GM19043 (cell line): ENCODE results near the gene DYRK4.
"Not testable (repeated sequence)": the region's sequence is repeated elsewhere in the genome, so short reads cannot be mapped to it uniquely, and the experiment has no call there.

Experiments
- ATAC-seq: cut with Tn5 transposase; IDR thresholded peaks from one replicate; pipeline ENCODE4 v1.9.1; 2021; ENCODE audit warnings: low read depth; ENCODE audit not compliant: unreplicated experiment

DYRK4 gene, protein sequence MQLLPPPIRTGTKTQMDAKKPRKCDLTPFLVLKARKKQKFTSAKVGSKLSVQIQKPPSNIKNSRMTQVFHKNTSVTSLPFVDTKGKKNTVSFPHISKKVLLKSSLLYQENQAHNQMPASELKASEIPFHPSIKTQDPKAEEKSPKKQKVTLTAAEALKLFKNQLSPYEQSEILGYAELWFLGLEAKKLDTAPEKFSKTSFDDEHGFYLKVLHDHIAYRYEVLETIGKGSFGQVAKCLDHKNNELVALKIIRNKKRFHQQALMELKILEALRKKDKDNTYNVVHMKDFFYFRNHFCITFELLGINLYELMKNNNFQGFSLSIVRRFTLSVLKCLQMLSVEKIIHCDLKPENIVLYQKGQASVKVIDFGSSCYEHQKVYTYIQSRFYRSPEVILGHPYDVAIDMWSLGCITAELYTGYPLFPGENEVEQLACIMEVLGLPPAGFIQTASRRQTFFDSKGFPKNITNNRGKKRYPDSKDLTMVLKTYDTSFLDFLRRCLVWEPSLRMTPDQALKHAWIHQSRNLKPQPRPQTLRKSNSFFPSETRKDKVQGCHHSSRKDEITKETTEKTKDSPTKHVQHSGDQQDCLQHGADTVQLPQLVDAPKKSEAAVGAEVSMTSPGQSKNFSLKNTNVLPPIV

DNA sequence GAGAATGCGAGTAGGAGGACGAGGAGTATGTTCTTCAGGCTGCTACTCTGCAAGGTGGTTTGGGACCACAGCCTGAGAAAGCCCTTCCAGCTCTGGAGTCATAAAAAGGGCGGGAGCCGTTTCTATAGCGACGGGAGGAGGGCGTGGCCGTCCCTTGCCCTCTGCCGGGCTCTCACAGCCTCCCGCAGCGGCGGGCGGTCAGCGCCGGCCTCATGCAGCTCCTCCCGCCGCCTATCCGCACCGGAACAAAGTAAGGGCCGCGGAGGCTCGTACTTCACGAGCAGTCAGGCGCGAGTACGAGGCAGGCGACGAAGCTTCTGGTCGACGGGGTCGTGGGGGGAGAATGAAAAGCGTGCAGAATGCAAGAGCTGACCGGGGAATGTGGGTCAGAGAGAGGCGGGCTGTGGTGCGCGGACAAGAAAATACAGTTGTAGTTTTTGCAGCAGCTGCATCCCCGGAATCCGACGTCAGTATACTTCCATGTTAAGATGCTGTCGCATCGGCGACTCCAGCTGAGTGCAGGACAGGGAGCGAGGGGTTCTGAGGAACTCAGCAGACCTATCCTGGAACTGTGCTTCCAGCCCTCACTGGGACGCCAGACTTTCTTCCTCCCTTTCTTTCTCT, at the start of gene DYRK4:
Gene DYRK4 (plus strand): TSS at position 175 of the 624 bp plus-strand sequence. CDS start 38 bp downstream, at position 213.
- ATAC-seq = no peak

DNA sequence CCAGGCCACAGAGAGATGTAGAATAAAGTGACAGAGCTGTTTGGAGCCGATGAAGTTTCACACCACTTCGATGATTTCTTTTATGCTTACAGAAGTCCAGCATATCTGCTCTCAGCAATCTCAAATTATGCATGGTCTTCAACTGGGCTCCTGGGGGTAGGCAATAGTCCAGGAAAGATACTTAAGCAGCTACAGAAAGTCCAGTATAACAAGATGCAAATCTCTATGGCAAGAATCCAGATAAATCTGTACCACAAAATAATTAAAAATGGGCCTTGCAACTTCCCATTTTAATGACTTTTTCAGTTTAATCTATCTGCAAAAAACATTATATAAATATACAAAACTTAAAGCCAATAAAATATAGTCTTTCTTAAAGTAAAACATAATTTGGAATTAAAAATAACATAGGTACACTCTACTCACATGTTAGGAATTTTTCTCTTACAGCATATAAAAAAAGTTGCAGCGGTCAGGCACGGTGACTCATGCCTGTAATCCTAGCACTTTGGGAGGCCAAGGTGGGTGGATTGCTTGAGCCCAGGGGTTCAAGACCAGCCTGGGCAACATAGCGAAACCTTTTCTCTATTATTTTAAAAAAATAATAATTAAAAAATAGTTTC, 43.8 kb upstream of the DYRK4 start:
- ATAC-seq = no peak

DNA sequence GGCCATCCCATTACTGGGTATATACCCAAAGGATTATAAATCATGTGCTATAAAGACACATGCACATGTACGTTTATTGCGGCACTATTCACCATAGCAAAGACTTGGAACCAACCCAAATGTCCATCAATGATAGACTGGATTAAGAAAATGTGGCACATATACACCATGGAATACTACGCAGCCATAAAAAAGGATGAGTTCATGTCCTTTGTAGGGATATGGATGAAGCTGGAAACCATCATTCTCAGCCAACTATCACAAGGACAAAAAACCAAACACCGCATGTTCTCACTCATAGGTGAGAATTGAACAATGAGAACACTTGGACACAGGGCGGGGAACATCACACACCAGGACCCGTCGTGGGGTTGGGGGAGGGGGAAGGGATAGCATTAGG, 38.6 kb upstream of the DYRK4 start:
- not testable (repeated sequence) for ATAC-seq

DNA sequence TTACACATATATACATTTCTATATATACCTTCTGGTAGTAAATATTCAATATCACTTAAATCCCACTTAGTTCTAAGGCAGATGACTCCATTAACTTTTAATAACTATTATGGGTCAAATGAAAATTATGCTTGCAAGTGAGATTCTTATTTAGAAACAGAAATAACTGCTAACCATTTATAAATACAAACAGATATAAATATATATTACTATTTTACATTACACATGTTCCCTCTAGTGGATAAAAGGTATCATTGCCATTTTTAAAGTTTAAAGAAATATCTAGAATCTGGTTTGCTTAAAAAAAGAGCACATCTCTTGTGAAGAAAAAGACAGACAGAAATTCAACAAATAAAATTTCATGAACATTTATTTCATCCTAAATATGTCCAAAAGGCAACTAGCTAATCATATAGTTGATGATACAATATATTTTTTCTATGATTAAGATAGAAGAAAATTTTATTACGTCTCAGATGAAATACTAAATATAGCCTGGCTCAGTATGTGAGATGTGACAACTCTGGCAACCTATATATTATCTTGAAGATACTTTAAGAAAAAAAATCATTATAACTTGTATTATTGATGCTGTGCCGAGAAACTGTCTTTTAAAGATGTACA, 35.0 kb upstream of the DYRK4 start:
- no peak for ATAC-seq

DNA sequence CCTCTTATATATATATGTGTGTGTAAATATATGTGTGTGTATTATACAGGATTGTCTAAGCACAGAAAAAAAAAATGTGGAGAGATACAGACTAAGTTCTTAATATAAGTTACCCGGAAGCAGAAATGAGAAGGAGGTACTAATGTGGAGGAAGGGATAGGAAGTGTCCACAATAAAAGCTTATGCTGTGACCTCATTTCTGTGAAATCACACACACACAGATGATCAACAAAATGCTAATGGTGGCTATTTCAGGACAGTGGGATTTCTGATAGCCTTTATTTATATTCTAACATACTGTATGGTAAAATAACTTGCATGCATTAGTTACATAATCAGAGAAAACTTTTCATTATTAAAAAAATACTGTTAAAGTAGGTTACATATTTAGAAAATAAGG, 31.8 kb upstream of the DYRK4 start:
- no peak for ATAC-seq

DNA sequence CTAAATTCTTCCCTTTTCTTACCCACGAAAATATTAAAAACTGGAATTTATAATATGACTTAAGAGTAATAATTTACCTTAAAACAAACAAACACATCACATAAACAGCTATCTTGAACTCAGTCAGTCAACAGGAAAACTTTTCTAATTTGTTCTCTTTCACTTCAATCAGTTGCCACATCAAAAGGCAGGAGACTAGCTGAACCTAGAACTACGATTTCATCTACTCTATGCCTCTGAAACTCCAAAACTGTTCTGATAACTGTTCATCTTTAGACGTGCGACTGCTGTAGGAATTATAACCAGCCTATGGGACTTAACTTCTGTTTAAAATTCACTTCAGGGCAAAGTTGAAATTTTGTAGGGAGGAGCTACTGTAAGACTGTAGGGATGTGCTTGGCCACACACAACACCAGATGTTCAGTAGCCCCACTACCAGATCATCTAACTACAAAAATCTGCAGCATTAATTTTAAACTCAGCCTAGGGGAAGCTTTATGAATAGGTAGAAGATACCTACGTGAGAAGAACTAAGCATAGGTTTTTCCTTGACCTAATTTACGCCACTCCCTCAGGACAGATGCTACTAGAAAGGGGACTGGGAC, 30.9 kb upstream of the DYRK4 start:
- no peak for ATAC-seq

DNA sequence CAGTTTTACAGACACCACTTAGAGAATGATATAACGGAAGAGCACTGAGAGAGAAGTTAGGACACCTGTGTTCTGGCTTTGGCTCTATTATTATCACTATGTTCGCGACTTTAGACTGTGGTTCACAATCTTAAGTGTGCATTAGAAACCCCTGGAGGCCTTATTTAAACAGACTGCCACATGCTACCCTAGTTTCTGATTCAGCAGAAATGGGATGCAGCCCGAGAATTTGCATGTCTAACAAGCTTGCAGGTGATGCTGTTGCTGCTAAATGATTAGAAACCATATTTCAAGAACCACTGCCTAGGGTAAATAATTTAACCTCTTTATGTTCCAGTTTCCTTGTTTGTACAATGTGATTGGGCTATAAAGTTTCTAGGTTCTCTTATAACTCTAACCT, 26.9 kb upstream of the DYRK4 start:
- ATAC-seq = no peak

DNA sequence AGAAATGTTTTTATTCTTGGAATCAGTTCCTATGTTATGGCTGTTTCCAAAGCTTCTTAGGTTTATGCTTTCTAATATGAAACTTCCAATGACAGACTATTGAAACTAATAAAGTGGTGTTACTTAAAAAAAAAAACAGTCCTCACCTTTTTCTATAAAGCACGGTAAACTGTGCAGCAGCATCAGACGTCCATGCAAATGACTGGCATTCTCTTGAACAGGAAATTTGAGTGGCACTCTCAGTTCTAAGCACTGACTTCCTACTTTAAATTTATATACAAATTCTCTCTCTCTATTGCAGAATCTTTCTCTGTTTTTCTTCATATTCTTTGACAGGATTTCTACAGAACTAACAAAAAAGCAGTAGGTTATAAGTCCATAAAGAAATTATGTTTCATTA, 26.1 kb upstream of the DYRK4 start:
- no peak for ATAC-seq

DNA sequence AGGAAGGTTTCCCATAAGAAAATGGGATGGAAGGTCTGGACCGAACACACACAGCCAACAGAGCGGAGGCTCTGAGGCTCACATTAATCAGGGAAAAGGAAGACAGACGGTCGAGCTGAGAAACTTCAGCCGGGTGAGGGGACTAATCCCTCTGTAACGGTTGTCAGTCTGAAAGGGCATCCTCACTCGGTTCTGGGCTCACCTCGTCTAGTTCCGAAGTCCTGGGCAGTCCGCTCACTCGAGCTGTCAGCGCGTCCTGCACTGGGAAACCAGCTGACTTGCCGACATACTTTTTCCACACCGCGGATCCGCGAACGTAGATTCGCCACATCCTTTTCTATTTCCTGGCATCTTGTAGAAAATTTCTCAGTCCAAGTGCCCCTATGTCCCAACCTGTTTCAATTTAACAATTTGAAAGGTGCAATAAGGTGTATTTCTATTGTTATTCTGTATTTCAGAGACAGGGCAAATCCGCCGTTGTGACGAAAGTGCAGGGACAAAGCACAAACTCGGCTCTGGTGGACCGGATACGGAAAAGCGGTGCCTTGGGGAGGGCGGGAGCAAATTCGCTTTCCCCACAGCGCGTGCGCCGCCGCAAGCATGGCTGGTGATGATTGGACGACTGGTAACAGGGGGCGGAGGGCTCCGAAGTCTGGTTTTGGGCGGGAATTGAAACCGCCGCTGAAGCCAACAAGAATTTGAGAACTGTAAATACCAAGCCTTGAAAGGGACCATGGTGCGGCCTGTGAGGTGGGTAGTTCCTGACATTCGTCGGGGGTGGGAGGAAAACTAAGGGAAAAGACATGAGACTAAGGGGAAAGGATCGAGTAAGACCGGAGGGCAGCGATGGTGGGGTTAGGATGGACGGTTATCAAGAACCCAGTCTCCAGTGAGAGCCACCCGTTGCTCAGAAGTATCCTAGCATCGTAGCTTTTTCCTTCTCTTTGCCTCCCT, 23.5 kb upstream of the DYRK4 start, which contains the start of gene RAD51AP1:
Gene RAD51AP1 (plus strand): TSS at position 684 of the 954 bp plus-strand sequence. CDS start 50 bp downstream, at position 734.
- peak; percentile 81 for ATAC-seq

DNA sequence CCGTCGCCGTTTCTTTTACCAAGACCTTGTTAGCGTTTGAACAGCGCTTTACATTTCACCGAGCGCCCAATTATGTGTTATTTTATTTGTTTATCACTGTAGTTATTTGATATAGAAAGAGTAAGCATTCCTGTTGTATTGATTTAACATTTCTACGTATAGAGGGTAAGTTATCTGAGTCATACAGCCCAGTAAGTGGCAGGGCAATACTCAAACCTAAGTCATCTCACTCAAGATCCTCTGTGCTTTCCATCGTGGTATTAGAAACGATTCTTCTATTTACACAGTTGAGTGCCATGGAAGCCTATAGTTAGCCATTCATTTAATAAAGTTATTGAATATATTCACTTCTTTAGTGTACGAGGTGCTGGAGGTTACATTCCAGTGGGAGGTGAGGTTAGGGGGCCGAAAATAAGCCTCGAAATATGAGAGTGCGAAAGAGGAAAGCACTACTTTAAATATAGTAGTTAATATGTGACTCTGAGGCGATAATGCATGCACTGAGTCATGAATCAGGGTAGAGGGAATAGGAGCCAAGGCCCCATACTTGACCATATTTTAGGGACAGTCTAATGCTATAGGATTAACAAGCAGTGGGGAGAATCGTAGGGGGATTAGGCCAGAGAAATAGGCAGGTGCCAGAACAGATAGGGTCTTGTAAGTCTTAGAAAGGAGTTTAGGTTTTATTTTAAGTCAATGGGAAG, 22.7 kb upstream of the DYRK4 start:
- ATAC-seq = no peak

DNA sequence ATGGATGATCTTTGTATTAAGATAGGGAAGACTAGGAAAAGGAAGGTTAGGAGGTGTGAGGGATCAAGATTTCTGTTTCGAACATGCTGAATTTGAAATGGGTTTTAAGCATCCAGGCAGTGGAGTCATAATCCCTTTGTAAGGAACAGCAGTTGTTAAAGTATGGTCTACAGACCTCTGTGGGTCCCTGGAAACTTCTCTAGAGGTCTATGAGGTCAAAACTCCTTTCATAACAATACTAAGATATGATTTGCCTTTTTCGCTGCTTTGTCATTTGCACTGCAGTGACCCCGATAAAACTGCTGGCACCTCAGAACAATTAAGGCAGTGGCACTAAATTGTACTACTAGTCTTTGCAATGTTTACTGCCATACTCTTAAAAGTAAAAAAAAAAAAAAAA, 21.8 kb upstream of the DYRK4 start:
- ATAC-seq = no peak

DNA sequence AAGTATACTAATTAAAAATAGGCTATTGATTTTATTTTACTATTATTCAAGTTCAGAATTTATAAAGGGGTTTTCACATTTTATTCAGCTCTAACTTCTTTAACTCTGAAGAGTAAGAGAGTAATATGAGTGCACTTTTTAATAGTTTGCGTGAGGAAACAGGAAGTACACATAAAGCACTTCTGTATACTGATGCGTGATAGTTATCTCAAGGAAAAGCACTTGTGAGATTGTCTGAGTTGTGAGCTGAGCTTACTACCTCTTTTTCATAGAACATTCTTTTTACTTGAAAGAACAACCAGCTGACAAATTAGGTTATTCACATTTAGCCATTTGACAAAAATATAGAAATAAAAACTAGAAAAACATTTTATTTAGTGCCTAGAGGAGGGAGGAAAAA, 21.4 kb upstream of the DYRK4 start:
- no peak for ATAC-seq

DNA sequence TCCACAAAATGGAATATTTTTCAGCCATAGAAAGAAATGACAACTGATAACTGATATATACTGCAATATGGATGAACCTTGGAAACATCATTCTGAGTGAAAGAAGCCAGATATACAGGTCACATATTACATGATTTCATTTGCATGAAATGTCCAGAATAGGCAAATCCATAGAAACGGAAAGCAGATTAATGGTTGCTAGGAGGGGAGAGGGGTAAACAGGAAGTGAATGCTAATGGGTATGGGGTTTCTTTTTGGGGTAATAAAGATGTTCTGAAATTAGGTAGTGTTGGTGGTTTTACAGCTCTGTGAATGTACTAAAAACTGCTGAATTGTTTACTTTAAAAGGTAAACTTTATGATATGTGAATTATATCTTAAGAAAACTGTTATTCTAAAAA, 16.8 kb upstream of the DYRK4 start:
- ATAC-seq = no peak

DNA sequence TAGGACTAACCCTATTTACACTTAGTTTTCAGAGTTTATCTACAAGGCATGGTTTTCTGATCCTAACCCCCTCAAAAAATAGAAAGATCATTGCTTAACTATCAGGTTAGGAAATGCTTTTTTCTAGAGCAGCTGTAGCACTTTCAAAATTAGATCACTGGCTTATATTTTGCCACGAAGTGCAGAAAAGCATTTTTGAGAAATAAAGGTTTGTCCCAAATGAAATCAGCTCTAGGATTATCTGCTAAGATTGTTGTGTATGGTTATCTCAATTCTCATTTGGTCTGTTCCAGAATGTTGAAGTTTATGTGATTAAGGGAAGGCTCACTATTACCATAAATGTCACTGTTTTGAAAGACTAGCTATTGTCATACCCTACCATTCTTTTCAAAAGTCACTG, 9.8 kb upstream of the DYRK4 start:
- ATAC-seq = no peak

DNA sequence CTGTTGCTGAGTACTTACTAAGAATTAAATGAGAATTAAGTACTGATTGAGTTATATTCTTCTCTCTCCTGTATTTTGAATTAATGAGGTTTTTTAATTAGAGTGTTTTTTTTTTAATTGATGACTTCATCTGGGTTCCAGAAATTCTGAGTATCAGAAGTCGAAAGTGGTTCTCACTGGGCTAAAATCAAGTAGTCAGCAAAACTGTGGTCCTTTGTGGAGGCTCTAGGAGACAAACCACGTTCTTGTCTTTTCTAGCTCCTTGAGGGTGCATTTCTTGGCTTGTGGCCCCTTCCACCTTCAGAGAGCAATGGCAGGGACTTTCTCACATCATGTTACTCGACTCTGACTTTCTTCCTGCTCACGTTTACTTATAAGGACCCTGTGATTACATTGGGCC, 8.1 kb upstream of the DYRK4 start:
- ATAC-seq = no peak

DNA sequence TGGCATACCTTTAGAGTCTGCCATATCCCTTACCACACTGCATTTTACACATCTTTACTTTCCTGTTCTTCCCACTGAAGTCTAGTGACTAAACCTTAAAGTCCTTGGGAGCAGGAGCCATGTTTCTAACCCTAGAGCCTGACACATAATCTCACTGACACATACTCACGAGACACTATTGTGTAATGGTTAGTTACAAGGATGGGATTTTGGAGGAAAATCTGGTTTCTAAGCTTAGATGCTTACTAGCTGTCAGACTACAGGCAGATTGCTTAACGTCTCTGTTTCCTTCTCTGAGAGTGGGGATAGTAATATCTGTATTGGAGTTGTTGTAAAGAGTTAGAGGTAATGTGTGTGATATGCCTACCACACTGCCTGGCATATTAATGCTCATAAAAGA, 6.2 kb upstream of the DYRK4 start:
- ATAC-seq = no peak

DNA sequence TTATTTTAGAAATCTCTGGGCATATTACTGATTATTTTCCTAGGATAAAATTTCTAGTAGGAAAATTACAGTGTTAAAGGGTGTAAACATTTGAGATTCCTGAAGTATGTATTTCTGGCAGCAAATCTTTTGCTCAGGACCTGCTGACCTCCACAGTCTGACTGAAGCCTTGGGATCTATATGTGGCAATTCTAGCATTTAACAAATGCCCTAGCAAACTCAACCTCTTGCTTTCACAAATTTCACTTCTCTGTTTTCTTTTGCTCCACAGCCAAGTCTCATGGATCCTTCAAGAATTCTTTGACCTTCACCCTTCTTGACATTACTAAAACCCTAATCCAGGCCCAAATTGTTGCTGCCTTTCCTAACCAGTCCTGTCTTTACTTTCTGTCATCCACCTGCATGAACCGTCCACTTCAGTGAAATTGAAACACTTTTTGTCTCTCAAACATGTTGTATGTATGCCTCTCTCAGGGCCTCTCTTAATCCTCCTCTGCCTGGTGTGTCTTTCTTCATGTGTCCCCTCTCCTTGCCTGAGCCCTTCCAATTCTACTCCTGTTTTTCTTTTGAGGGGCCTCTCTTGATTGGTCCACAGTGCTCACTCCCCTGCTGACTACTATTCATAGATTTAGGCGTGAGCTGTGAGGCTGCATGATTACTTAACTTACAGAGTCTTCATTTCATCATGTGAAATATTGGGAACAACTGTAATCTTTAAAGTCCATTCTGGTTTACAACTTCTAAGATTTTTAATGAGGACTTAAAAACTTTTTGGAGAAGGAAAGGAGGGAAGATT, 5.1 kb upstream of the DYRK4 start:
- ATAC-seq = no peak

DNA sequence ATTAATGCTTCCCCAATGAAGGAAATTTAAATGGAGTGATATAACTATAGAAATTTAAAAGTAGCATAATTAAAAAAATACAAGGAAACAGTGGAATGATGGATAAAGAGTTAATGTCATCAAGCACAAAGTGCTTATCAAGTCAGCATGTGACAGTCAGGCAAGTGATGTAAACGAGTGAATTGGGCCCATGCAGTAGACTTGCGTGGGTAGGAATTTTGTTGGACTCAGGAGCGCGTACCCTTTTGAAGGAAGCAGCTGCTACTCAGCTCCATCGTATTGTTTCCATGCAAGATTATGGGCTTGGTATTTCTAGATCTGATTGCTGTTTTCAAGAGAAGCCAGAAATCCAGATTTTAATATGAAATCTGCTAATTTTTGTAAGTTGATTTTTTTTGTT, 4.4 kb upstream of the DYRK4 start:
- no peak for ATAC-seq
